HG03159 (cell line): ENCODE data around the gene NOL9.

Experiments used
- ATAC-seq: cut with Tn5 transposase; IDR thresholded peaks from one replicate; pipeline ENCODE4 v1.9.1; 2021; ENCODE audit warnings: mild to moderate bottlenecking, moderate library complexity; ENCODE audit not compliant: unreplicated experiment

NOL9 gene

GRCh38 chr1:6491480-6491962 lies 62.8 kb downstream of the NOL9 start, which contains the start of gene PLEKHG5:
Gene PLEKHG5 (minus strand): TSS chr1:6491667. CDS start chr1:6477571, 14,096 bp downstream.
- no peak for ATAC-seq

- no peak for ATAC-seq
Observed at GRCh38 chr1:6491081-6491449, 63.2 kb downstream of the NOL9 start.

- ATAC-seq = peak; percentile 36
Observed at GRCh38 chr1:6490181-6491080, 63.9 kb downstream of the NOL9 start.

GRCh38 chr1:6489799-6490180 lies 64.5 kb downstream of the NOL9 start:
- ATAC-seq = peak; percentile 58

- ATAC-seq = no peak
Observed at GRCh38 chr1:6489383-6489765, 64.9 kb downstream of the NOL9 start.

- no peak for ATAC-seq
Observed at GRCh38 chr1:6488602-6489382, 65.5 kb downstream of the NOL9 start.

GRCh38 chr1:6487804-6488484 lies 66.4 kb downstream of the NOL9 start:
- no peak for ATAC-seq

GRCh38 chr1:6486433-6487011 lies 67.8 kb downstream of the NOL9 start:
- ATAC-seq = peak; percentile 48

- ATAC-seq = no peak
Observed at GRCh38 chr1:6485168-6486101, 68.9 kb downstream of the NOL9 start.

GRCh38 chr1:6484826-6485167 lies 69.5 kb downstream of the NOL9 start:
- ATAC-seq = no peak

GRCh38 chr1:6483761-6484117 lies 70.6 kb downstream of the NOL9 start:
- ATAC-seq = no peak

GRCh38 chr1:6483017-6483760 lies 71.1 kb downstream of the NOL9 start:
- no peak for ATAC-seq

GRCh38 chr1:6481820-6482219 lies 72.5 kb downstream of the NOL9 start:
- ATAC-seq = no peak

- ATAC-seq = no peak
Observed at GRCh38 chr1:6477039-6477820, 77.1 kb downstream of the NOL9 start.

- no peak for ATAC-seq
Observed at GRCh38 chr1:6476483-6476882, 77.8 kb downstream of the NOL9 start.

GRCh38 chr1:6475381-6476133 lies 78.8 kb downstream of the NOL9 start:
- peak; percentile 68 for ATAC-seq

- ATAC-seq = no peak
Observed at GRCh38 chr1:6474815-6475282, 79.5 kb downstream of the NOL9 start.
